Lower lobe of right lung (tissue), 2 donors: ENCODE data around the gene RAD51B. TPM values are rescaled to one million over a fixed set of nuclear protein-coding genes. Genes with fewer than 3 reads are reported as not detected.

Source experiments
- ATAC-seq, 2 donors: fragments of 200-7000 bp; cut with Tn5 transposase; one replicate each; pipeline ENCODE4 v1.9.1; 2020 to 2022; ENCODE audit warnings: mild to moderate bottlenecking in 2 of 2, moderate library complexity in 2 of 2
- DNase-seq: peaks from one replicate; pipeline ENCODE4 v3.0.0-alpha.2; 2020
- H3K27ac ChIP-seq: fragments of 200-600 bp; one replicate; pipeline ENCODE4 v1.8.0; 2022
- H3K27me3 ChIP-seq: fragments of 200-600 bp; one replicate; pipeline ENCODE4 v1.8.0; 2022; ENCODE audit warnings: low read depth
- H3K36me3 ChIP-seq: fragments of 200-600 bp; one replicate; pipeline ENCODE4 v1.8.0; 2022; ENCODE audit warnings: mild to moderate bottlenecking
- H3K4me1 ChIP-seq: fragments of 200-600 bp; one replicate; pipeline ENCODE4 v1.8.0; 2022
- H3K4me3 ChIP-seq: fragments of 200-600 bp; one replicate; pipeline ENCODE4 v1.8.0; 2022; ENCODE audit warnings: mild to moderate bottlenecking
- H3K9me3 ChIP-seq: fragments of 200-600 bp; one replicate; pipeline ENCODE4 v1.8.0; 2022
- intact Hi-C: fragments of 100-400 bp; cut with DNase I; formaldehyde crosslinking; loops from one replicate; pipeline ENCODE4 v1.11.0; 2022
- total RNA-seq: library from RNA; stranded (reverse); fragmentation: NEBNext Ultra II Directional; extraction: Animal tissue kit (Norgen Biotek cat#: 25700); gene quantifications from one replicate; pipeline ENCODE4 v1.2.1, GENCODE V29; 2021
- TF ChIP-seq, protein P1 (sequence below): fragments of 200-600 bp; IDR thresholded peaks from one replicate; pipeline ENCODE4 v1.8.0; 2022; ENCODE audit warnings: antibody characterized with exemption, mild to moderate bottlenecking
- donor health status: DM: no; HTN: yes; CAD: no; lungs with severe emphysema.

RAD51B gene
- total RNA-seq, 1 donor from 2014 or later, result 22.2 TPM

DNA sequence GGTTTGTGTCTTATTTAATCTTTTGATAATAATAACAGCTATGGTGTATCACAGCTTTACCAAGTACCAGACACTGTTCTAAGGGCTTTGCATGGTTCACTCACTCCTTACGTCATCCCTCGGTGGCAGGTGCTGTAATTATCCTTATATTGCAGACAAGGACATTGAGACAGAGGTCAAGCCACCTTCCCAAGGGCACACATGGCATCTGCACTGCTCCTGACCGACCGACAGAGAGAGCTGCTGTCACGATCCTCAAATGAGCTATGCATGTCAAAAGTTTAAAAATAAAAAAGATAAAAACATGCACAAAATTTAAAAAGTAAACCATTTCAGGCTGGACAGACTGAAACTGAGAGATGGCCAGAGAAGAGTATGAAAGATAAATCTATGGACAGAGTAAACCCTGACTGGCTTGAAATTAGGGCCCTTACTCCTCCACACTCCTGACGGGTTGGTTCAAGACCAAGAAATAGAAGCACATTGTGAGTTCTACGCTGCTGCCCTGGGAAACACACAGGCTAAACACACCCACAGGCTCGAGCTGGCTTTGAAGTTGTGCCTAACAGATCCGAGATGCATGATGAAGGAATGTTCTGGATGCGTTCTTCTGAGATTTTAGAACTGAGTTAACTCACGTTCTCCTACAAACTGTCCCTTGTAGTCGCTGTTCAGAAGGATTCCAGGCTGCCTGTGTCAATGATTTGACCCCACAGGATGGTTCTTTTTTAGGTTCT is 704.6 kb downstream of the RAD51B start:
- intact Hi-C loops, result no loop called here
- no peak overlapping the region for H3K4me3 ChIP-seq
- peak overlapping the region; percentile 51 for H3K27ac ChIP-seq
- DNase-seq (no peak), ATAC-seq (no peak)
- TF ChIP-seq, protein P1, sequence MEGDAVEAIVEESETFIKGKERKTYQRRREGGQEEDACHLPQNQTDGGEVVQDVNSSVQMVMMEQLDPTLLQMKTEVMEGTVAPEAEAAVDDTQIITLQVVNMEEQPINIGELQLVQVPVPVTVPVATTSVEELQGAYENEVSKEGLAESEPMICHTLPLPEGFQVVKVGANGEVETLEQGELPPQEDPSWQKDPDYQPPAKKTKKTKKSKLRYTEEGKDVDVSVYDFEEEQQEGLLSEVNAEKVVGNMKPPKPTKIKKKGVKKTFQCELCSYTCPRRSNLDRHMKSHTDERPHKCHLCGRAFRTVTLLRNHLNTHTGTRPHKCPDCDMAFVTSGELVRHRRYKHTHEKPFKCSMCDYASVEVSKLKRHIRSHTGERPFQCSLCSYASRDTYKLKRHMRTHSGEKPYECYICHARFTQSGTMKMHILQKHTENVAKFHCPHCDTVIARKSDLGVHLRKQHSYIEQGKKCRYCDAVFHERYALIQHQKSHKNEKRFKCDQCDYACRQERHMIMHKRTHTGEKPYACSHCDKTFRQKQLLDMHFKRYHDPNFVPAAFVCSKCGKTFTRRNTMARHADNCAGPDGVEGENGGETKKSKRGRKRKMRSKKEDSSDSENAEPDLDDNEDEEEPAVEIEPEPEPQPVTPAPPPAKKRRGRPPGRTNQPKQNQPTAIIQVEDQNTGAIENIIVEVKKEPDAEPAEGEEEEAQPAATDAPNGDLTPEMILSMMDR, result peak; percentile 30
- no peaks in the 10 kb centered on the region for H3K27me3 ChIP-seq
- peaks cover 60% of the 10 kb centered on the region for H3K4me1 ChIP-seq
- no peaks in the 10 kb centered on the region for H3K9me3 ChIP-seq
- no peaks in the 10 kb centered on the region for H3K36me3 ChIP-seq

DNA sequence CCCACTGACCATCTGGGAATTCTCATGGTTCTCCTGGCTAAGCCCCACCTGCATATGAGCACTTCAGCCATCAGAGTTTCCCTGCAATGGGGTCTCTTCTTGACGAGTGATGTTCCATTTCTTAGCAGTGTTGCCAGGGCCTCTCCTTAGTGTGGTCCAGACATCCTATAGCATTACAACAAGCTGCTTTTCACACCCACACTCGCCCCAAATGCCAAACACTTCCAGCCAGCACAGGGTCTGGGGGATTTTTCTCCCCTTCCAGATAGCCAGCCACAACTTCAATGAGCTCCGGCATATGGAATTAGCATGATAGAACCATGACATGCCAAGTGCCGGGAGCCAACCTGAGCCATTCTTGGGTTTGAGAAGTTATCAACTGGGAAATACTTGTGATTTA is 705.9 kb downstream of the RAD51B start:
- intact Hi-C loops, result no loop called here
- Histone ChIP-seq H3K27me3 (no peaks in the 10 kb centered on the region), H3K4me1 (peaks cover 49% of the 10 kb centered on the region), H3K9me3 (peaks cover 7% of the 10 kb centered on the region), H3K4me3 (no peak overlapping the region), H3K36me3 (no peaks in the 10 kb centered on the region), H3K27ac (peak overlapping the region; percentile 51)
- ATAC-seq (no peak), DNase-seq (no peak)
- TF ChIP-seq, protein P1, result no peak

DNA sequence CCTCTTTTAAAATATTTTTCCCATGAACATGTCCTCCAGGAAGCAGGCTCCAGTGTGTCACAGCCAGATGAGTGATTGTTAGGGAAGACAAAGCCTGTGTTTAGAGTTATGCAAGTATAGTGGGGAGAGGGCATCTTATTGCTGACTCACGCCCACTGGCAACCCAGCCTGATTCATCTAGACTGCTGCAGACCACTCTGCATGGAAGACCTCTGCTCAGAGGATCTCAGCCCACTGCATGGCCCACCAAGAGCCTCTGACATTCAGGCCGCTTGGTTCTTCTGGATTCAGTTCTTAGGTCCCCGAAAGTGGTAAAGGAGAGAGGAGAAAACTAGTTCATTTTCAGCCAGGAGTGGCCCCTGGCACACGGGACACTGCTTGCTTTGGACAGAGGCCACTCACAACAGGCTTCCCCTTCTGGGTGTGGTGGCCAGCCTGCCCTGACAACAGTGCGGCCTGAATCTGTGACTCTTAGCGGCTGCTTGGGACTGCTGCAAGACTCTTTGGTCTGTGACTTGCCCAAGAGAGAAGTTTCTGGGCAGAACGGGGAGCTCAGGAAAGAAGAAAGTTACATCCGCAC is 707.0 kb downstream of the RAD51B start:
- H3K27ac ChIP-seq, result peak overlapping the region; percentile 80
- peak; percentile 90 to 94 for ATAC-seq
- peaks cover 16% of the 10 kb centered on the region for H3K9me3 ChIP-seq
- TF ChIP-seq, protein P1, result no peak
- H3K4me3 ChIP-seq, result no peak overlapping the region
- intact Hi-C loops, result no loop called here
- H3K27me3 ChIP-seq, result no peaks in the 10 kb centered on the region
- DNase-seq, result peak; percentile 81
- H3K4me1 ChIP-seq, result peaks cover 43% of the 10 kb centered on the region
- H3K36me3 ChIP-seq, result no peaks in the 10 kb centered on the region

DNA sequence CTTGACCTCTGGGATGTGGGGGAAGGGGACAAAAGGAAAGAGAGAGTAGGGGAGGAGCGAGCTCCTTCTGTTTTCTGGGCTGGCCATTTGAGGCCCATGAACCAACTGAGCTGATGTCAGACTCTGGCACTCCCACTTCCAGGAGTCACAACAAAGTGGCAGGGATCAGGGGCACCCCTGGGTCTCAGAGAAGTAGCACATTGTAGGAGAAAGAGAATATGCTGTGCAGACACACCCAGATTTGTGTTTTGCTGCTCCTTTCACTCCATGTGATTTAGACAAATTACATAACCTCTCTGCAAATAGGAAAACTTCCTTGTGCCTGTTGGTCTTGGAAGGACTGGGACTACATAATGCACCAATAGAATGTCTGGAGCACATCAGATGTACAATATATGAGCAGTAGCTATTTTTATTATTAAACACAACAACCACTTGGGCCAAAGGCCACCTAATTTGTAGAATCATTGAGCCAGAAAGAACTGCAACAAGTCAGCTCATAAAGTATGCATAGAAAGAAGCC is 707.8 kb downstream of the RAD51B start:
- peaks cover 21% of the 10 kb centered on the region for H3K9me3 ChIP-seq
- H3K27ac ChIP-seq, result peak overlapping the region; percentile 80
- H3K27me3 ChIP-seq, result no peaks in the 10 kb centered on the region
- peak; percentile 65 to 81 for ATAC-seq
- peaks cover 35% of the 10 kb centered on the region for H3K4me1 ChIP-seq
- TF ChIP-seq, protein P1, result no peak
- no peaks in the 10 kb centered on the region for H3K36me3 ChIP-seq
- intact Hi-C loops, result no loop called here
- no peak for DNase-seq
- H3K4me3 ChIP-seq, result no peak overlapping the region

DNA sequence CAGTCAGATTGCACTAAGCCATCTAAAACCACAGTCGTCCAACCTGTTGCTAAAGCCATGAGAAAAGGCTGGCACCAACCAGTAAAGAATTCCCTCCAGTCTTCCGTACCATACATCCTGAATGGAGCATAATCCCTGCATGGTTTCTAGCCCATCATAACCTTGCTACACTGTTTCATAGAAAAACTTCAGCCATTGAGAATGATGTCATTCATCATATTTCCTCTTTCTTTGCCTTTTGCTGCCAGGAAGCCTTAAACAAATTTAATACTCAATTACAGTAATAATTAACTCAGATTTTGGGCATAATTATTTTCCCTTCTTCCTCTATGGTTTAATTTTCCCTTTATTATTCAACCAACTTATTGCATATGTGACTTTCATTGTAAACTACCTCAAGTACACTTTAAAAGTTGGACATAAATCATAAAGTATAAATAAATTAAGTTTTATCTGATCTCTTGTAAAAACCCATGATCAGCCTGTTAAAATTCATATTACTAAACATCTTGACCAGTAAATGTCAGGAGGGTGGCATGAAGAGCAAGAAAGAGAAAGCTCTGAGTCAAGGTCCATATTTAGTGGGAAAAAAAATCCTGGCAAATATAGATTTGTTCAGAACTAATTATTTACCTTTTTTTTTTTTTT is 708.6 kb downstream of the RAD51B start:
- intact Hi-C loops, result no loop called here
- ATAC-seq (no peak), DNase-seq (no peak)
- TF ChIP-seq, protein P1, result no peak
- Histone ChIP-seq H3K27ac (peak overlapping the region; percentile 80), H3K9me3 (peaks cover 21% of the 10 kb centered on the region), H3K36me3 (no peaks in the 10 kb centered on the region), H3K4me3 (no peak overlapping the region), H3K4me1 (peaks cover 27% of the 10 kb centered on the region), H3K27me3 (no peaks in the 10 kb centered on the region)
